ENCODE data around the gene KCNJ11. TPM values are rescaled to one million over a fixed set of nuclear protein-coding genes. Genes with fewer than 3 reads are reported as not detected.

KCNJ11 gene
- total and polyA plus RNA-seq, 2 donors (not counting 3 experiments of a cell fraction or from before 2014, with no cell fraction given): 0.04 TPM; not detected in 1

DNA sequence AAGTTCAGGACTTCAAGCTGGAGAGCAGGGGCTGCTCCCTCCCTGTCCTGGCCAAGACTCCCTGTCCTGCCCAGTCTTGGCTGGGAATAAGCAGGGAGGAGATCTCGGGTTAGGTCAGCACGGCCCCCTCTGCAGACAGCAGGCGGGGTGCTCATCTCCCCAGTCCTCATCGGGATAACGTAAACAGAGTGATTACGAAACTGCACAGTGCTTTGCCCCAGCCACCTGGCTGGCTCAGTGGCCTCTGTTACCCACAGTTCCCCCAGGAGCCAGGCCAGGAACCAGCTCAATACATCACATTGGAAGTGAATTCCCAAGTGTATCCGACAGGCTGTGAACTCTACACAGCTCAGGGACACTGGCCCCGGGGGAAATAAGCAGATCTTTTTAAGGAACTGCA is 42.7 kb upstream of the KCNJ11 start:
- ChIA-PET CTCF (interaction anchor here (0.6 to 1.8 kb wide), 4 partner anchors 11 to 872 kb away, joined by 3 to 5 read pairs (median 3); no protein-coding TSS in a partner anchor), POLR2A (no interaction called here)
- H3K27me3 ChIP-seq (ENCODE audit: control insufficient read depth in 2 of 2, insufficient read depth in 2 of 2, low read length in 2 of 2): peaks cover 2 to 5% of the 10 kb centered on the region in 2 experiments
- no peak overlapping the region for H2AFZ ChIP-seq (ENCODE audit: low read depth, low read length)
- FAIRE-seq (no peak), DNase-seq (ENCODE audit: low read depth, low spot score) (no peak)
- no peak overlapping the region for H3K4me2 ChIP-seq (ENCODE audit: insufficient read depth, low read length)
- H3K4me3 ChIP-seq (replicated peaks in 1 of 3; ENCODE audit: insufficient read depth in 1 of 3, low read depth in 1 of 3, low read length in 3 of 3): no peak overlapping the region
- H3K9me3 ChIP-seq (replicated peaks; ENCODE audit: control insufficient read depth, insufficient read depth, low read length): no peaks in the 10 kb centered on the region
- intact Hi-C loops (cut with micrococcal nuclease): no loop called here
- H3K9ac ChIP-seq (replicated peaks; ENCODE audit: extremely low read depth, insufficient read depth, low read length): no peak overlapping the region
- H3K79me2 ChIP-seq (ENCODE audit: control insufficient read depth, insufficient read depth, low read length): no peaks in the 10 kb centered on the region
- no peak overlapping the region for H3K27ac ChIP-seq (ENCODE audit: insufficient read depth, low read depth, low read length)
- no peaks in the 10 kb centered on the region for H3K9me1 ChIP-seq (replicated peaks; ENCODE audit: control insufficient read depth, extremely low read depth, insufficient read depth, low read length)
- BruUV-seq (replicated peaks): no TSS peak
- no peaks in the 10 kb centered on the region for H3K4me1 ChIP-seq (ENCODE audit: control insufficient read depth, extremely low read depth, insufficient read depth, low read length)
- no peaks in the 10 kb centered on the region for H3K36me3 ChIP-seq (ENCODE audit: control insufficient read depth in 2 of 2, extremely low read depth in 1 of 2, insufficient read depth in 2 of 2, low read length in 2 of 2)
- dilution Hi-C loops (cut with MboI; ENCODE audit: extremely low pct_ligation_motif_present, low sequenced_read_pairs): no loop called here
- no peaks in the 10 kb centered on the region for H4K20me1 ChIP-seq (replicated peaks; ENCODE audit: control insufficient read depth, extremely low read depth, insufficient read depth, low read length)
- TF ChIP-seq, protein P1, sequence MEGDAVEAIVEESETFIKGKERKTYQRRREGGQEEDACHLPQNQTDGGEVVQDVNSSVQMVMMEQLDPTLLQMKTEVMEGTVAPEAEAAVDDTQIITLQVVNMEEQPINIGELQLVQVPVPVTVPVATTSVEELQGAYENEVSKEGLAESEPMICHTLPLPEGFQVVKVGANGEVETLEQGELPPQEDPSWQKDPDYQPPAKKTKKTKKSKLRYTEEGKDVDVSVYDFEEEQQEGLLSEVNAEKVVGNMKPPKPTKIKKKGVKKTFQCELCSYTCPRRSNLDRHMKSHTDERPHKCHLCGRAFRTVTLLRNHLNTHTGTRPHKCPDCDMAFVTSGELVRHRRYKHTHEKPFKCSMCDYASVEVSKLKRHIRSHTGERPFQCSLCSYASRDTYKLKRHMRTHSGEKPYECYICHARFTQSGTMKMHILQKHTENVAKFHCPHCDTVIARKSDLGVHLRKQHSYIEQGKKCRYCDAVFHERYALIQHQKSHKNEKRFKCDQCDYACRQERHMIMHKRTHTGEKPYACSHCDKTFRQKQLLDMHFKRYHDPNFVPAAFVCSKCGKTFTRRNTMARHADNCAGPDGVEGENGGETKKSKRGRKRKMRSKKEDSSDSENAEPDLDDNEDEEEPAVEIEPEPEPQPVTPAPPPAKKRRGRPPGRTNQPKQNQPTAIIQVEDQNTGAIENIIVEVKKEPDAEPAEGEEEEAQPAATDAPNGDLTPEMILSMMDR (IDR thresholded peaks at IDR 0.05; ENCODE audit: extremely low read depth in 1 of 2, insufficient read depth in 1 of 2, low read depth in 1 of 2, low read length in 2 of 2): no peak
- TF ChIP-seq FOS (IDR thresholded peaks at IDR 0.05; ENCODE audit: borderline replicate concordance, insufficient read depth, low read length): no peak
- TF ChIP-seq POLR2AphosphoS5 (IDR thresholded peaks at IDR 0.05; ENCODE audit: insufficient read depth, low read depth, low read length): no peak

DNA sequence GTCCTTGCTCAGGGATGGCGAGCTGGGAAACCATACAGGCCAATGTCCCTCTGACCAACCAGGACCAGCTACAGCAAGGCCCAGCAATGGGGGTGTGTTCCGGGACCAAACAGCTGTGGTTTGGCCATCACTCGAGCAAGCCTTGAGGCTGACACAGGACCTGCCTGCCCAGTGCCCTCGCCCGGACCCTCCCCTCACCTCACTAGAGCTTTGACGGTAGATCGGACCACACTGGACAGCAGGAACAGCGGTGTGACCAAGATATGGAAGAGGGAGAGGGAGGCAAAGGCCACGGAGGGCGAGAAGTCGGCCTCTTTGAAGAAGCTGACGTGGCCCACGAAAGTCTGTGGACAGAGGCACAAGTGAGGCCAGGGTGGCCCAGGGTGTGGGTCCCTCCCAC is 42.2 kb upstream of the KCNJ11 start:
- DNase-seq (ENCODE audit: low read depth, low spot score) (no peak), FAIRE-seq (no peak)
- ChIA-PET CTCF (interaction anchor here (0.6 to 2.0 kb wide), 4 partner anchors 9 to 872 kb away, joined by 3 to 5 read pairs (median 4); no protein-coding TSS in a partner anchor), POLR2A (no interaction called here)
- Histone ChIP-seq H3K27me3 (ENCODE audit: control insufficient read depth in 2 of 2, insufficient read depth in 2 of 2, low read length in 2 of 2) (peaks cover 2 to 3% of the 10 kb centered on the region in 2 experiments), H3K79me2 (ENCODE audit: control insufficient read depth, insufficient read depth, low read length) (no peaks in the 10 kb centered on the region), H3K4me1 (ENCODE audit: control insufficient read depth, extremely low read depth, insufficient read depth, low read length) (no peaks in the 10 kb centered on the region), H3K4me2 (ENCODE audit: insufficient read depth, low read length) (no peak overlapping the region), H3K9me1 (replicated peaks; ENCODE audit: control insufficient read depth, extremely low read depth, insufficient read depth, low read length) (no peaks in the 10 kb centered on the region), H3K27ac (ENCODE audit: insufficient read depth, low read depth, low read length) (no peak overlapping the region), H4K20me1 (replicated peaks; ENCODE audit: control insufficient read depth, extremely low read depth, insufficient read depth, low read length) (no peaks in the 10 kb centered on the region), H2AFZ (ENCODE audit: low read depth, low read length) (no peak overlapping the region), H3K9me3 (replicated peaks; ENCODE audit: control insufficient read depth, insufficient read depth, low read length) (no peaks in the 10 kb centered on the region), H3K36me3 (ENCODE audit: control insufficient read depth in 2 of 2, extremely low read depth in 1 of 2, insufficient read depth in 2 of 2, low read length in 2 of 2) (no peaks in the 10 kb centered on the region), H3K4me3 (replicated peaks in 1 of 3; ENCODE audit: insufficient read depth in 1 of 3, low read depth in 1 of 3, low read length in 3 of 3) (no peak overlapping the region), H3K9ac (replicated peaks; ENCODE audit: extremely low read depth, insufficient read depth, low read length) (no peak overlapping the region)
- dilution Hi-C loops (cut with MboI; ENCODE audit: extremely low pct_ligation_motif_present, low sequenced_read_pairs): no loop called here
- TF ChIP-seq, protein P1 (IDR thresholded peaks at IDR 0.05; ENCODE audit: extremely low read depth in 1 of 2, insufficient read depth in 1 of 2, low read depth in 1 of 2, low read length in 2 of 2): no peak
- TF ChIP-seq, protein P2, sequence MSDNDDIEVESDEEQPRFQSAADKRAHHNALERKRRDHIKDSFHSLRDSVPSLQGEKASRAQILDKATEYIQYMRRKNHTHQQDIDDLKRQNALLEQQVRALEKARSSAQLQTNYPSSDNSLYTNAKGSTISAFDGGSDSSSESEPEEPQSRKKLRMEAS (IDR thresholded peaks at IDR 0.05; ENCODE audit: insufficient read depth, insufficient read length): no peak
- TF ChIP-seq POLR2A (IDR thresholded peaks at IDR 0.05; ENCODE audit: low read depth, low read length) (no peak), MYC (IDR thresholded peaks at IDR 0.05; ENCODE audit: low read depth, low read length) (no peak), FOS (IDR thresholded peaks at IDR 0.05; ENCODE audit: borderline replicate concordance, insufficient read depth, low read length) (no peak), JUN (IDR thresholded peaks at IDR 0.05; ENCODE audit: borderline replicate concordance, insufficient read depth, insufficient read length, low read depth) (no peak), EZH2 (IDR thresholded peaks at IDR 0.05; ENCODE audit: borderline replicate concordance, low read depth, low read length, severe bottlenecking) (no peak), POLR2AphosphoS5 (IDR thresholded peaks at IDR 0.05; ENCODE audit: insufficient read depth, low read depth, low read length) (no peak), GATA2 (IDR thresholded peaks at IDR 0.05; ENCODE audit: insufficient read depth, insufficient read length, low read depth, low read length) (no peak)
- intact Hi-C loops (cut with micrococcal nuclease): no loop called here
- BruUV-seq (replicated peaks): no TSS peak

All from endothelial cell of umbilical vein (primary cell).